ENCODE measurements around the gene TEC. TPM values are rescaled to one million over a fixed set of nuclear protein-coding genes. Genes with fewer than 3 reads are reported as not detected.
"Not testable (repeated sequence)": the region's sequence is repeated elsewhere in the genome, so short reads cannot be mapped to it uniquely, and the experiment has no call there.

TEC gene
- total RNA-seq, 2 experiments from 2014 or later, result 2.1 to 11.5 TPM

- TF ChIP-seq CTCF (conservative IDR thresholded peaks at IDR 0.05; ENCODE audit: low read length) (no peak), EZH2phosphoT487 (IDR thresholded peaks at IDR 0.05; ENCODE audit: borderline replicate concordance, low read depth, low read length) (no peak)
- no TSS peak for BruUV-seq (replicated peaks)
- no peak overlapping the region for H2AFZ ChIP-seq (ENCODE audit: low read length)
- no peak overlapping the region for H3K27ac ChIP-seq (ENCODE audit: low read depth, low read length, poor library complexity, severe bottlenecking)
- POLR2A ChIA-PET, result interaction anchor here (0.7 kb wide), 1 partner anchor 38 kb away, joined by 3 read pairs; no protein-coding TSS in a partner anchor
- H4K20me1 ChIP-seq (ENCODE audit: insufficient read depth, low read length), result no peaks in the 10 kb centered on the region
- no peak for DNase-seq (ENCODE audit: low spot score)
- intact Hi-C loops (cut with micrococcal nuclease; ENCODE audit: unreplicated experiment), result no loop called here
- CTCF ChIA-PET (ENCODE audit: unreplicated experiment), result no interaction called here
- H3K36me3 ChIP-seq (ENCODE audit: insufficient read depth, low read length), result no peaks in the 10 kb centered on the region
- no peaks in the 10 kb centered on the region for H3K79me2 ChIP-seq (ENCODE audit: insufficient read depth, low read depth, low read length)
- peaks cover 16% of the 10 kb centered on the region for H3K4me1 ChIP-seq (ENCODE audit: insufficient read depth, low read length, poor library complexity, severe bottlenecking)
- no peaks in the 10 kb centered on the region for H3K9me2 ChIP-seq (ENCODE audit: insufficient read depth, low read length)
- H3K9me3 ChIP-seq (ENCODE audit: low read length), result no peaks in the 10 kb centered on the region
- no peak overlapping the region for H3K4me3 ChIP-seq (ENCODE audit: low read depth, low read length, poor library complexity, severe bottlenecking)
- H3K4me2 ChIP-seq (ENCODE audit: low read length), result no peak overlapping the region
These were observed 81.8 kb downstream of the TEC start for GRCh38 chr4:48187813-48188212.

- H3K79me2 ChIP-seq (ENCODE audit: insufficient read depth, low read depth, low read length); H2AFZ ChIP-seq (ENCODE audit: low read length); DNase-seq (ENCODE audit: low spot score); H3K9me3 ChIP-seq (ENCODE audit: low read length); H3K4me3 ChIP-seq (ENCODE audit: low read depth, low read length, poor library complexity, severe bottlenecking); H4K20me1 ChIP-seq (ENCODE audit: insufficient read depth, low read length); H3K27ac ChIP-seq (ENCODE audit: low read depth, low read length, poor library complexity, severe bottlenecking); H3K36me3 ChIP-seq (ENCODE audit: insufficient read depth, low read length); BruUV-seq (replicated peaks); CTCF ChIA-PET (ENCODE audit: unreplicated experiment); intact Hi-C loops (cut with micrococcal nuclease; ENCODE audit: unreplicated experiment); POLR2A ChIA-PET; H3K9me2 ChIP-seq (ENCODE audit: insufficient read depth, low read length); H3K4me2 ChIP-seq (ENCODE audit: low read length): not testable (repeated sequence)
- H3K4me1 ChIP-seq (ENCODE audit: insufficient read depth, low read length, poor library complexity, severe bottlenecking), result peaks cover 16% of the 10 kb centered on the region
These were observed 82.6 kb downstream of the TEC start for GRCh38 chr4:48187066-48187465.

- H4K20me1 ChIP-seq (ENCODE audit: insufficient read depth, low read length); BruUV-seq (replicated peaks); H3K27ac ChIP-seq (ENCODE audit: low read depth, low read length, poor library complexity, severe bottlenecking); DNase-seq (ENCODE audit: low spot score); H3K36me3 ChIP-seq (ENCODE audit: insufficient read depth, low read length); H3K79me2 ChIP-seq (ENCODE audit: insufficient read depth, low read depth, low read length); H3K9me2 ChIP-seq (ENCODE audit: insufficient read depth, low read length); H3K4me3 ChIP-seq (ENCODE audit: low read depth, low read length, poor library complexity, severe bottlenecking); H2AFZ ChIP-seq (ENCODE audit: low read length); H3K9me3 ChIP-seq (ENCODE audit: low read length); intact Hi-C loops (cut with micrococcal nuclease; ENCODE audit: unreplicated experiment); H3K4me2 ChIP-seq (ENCODE audit: low read length); POLR2A ChIA-PET; CTCF ChIA-PET (ENCODE audit: unreplicated experiment): not testable (repeated sequence)
- peaks cover 16% of the 10 kb centered on the region for H3K4me1 ChIP-seq (ENCODE audit: insufficient read depth, low read length, poor library complexity, severe bottlenecking)
These were observed 83.2 kb downstream of the TEC start for GRCh38 chr4:48186394-48186793.

- no peaks in the 10 kb centered on the region for H3K36me3 ChIP-seq (ENCODE audit: insufficient read depth, low read length)
- no peaks in the 10 kb centered on the region for H3K9me2 ChIP-seq (ENCODE audit: insufficient read depth, low read length)
- H3K27ac ChIP-seq (ENCODE audit: low read depth, low read length, poor library complexity, severe bottlenecking), result no peak overlapping the region
- H3K4me3 ChIP-seq (ENCODE audit: low read depth, low read length, poor library complexity, severe bottlenecking), result no peak overlapping the region
- H3K4me1 ChIP-seq (ENCODE audit: insufficient read depth, low read length, poor library complexity, severe bottlenecking), result peaks cover 4% of the 10 kb centered on the region
- no peak overlapping the region for H2AFZ ChIP-seq (ENCODE audit: low read length)
- no peak for DNase-seq (ENCODE audit: low spot score)
- no peak for TF ChIP-seq CTCF (conservative IDR thresholded peaks at IDR 0.05; ENCODE audit: low read length)
- TF ChIP-seq EZH2phosphoT487 (IDR thresholded peaks at IDR 0.05; ENCODE audit: borderline replicate concordance, low read depth, low read length), result no peak
- POLR2A ChIA-PET, result interaction anchor here (0.7 kb wide), 1 partner anchor 10 kb away, joined by 3 read pairs; no protein-coding TSS in a partner anchor
- CTCF ChIA-PET (ENCODE audit: unreplicated experiment), result no interaction called here
- no peaks in the 10 kb centered on the region for H3K79me2 ChIP-seq (ENCODE audit: insufficient read depth, low read depth, low read length)
- no peak overlapping the region for H3K4me2 ChIP-seq (ENCODE audit: low read length)
- H3K9me3 ChIP-seq (ENCODE audit: low read length), result no peaks in the 10 kb centered on the region
- intact Hi-C loops (cut with micrococcal nuclease; ENCODE audit: unreplicated experiment), result no loop called here
- H4K20me1 ChIP-seq (ENCODE audit: insufficient read depth, low read length), result no peaks in the 10 kb centered on the region
- BruUV-seq (replicated peaks), result no TSS peak
These were observed 84.8 kb downstream of the TEC start for GRCh38 chr4:48184882-48185281.
